NCI-H524 (cell line): ENCODE measurements around the gene DIPK1B.

Source experiments
- DNase-seq, 2 experiments: peaks; one replicate each; lab custom pipeline; 2025; lab: John Stamatoyannopoulos, UW

The DIPK1B gene

GRCh38 chr9:136711751-136712689, at the start of gene DIPK1B:
DIPK1B (plus strand) TSS chr9:136712572; CDS start chr9:136712666, 94 bp downstream.
- DNase-seq, result peak; percentile 38 to 82

- DNase-seq, result no peak
These were observed 49.5 kb upstream of the DIPK1B start, which contains the start of gene EGFL7 for GRCh38 chr9:136662656-136663581. EGFL7 (plus strand) TSS chr9:136662916; CDS start chr9:136668283, 5,367 bp downstream.

GRCh38 chr9:136664000-136664915, 48.1 kb upstream of the DIPK1B start:
- DNase-seq, result no peak

GRCh38 chr9:136665111-136665703, 47.2 kb upstream of the DIPK1B start:
- DNase-seq, result peak in 1 of 2 experiments; percentile 27

- DNase-seq, result no peak
These were observed 46.5 kb upstream of the DIPK1B start for GRCh38 chr9:136665704-136666371.

- no peak for DNase-seq
These were observed 45.8 kb upstream of the DIPK1B start for GRCh38 chr9:136666372-136667213.

- no peak for DNase-seq
These were observed 45.0 kb upstream of the DIPK1B start for GRCh38 chr9:136667214-136667939.

- no peak for DNase-seq
These were observed 44.2 kb upstream of the DIPK1B start for GRCh38 chr9:136667940-136668760.

- DNase-seq, result no peak
These were observed 43.2 kb upstream of the DIPK1B start for GRCh38 chr9:136668983-136669790.

- no peak for DNase-seq
These were observed 42.4 kb upstream of the DIPK1B start for GRCh38 chr9:136669791-136670464.

GRCh38 chr9:136670576-136671253, 41.7 kb upstream of the DIPK1B start:
- no peak for DNase-seq

- DNase-seq, result peak in 1 of 2 experiments; percentile 43
These were observed 41.1 kb upstream of the DIPK1B start for GRCh38 chr9:136671254-136671614.

- DNase-seq, result peak in 1 of 2 experiments; percentile 52
These were observed 40.5 kb upstream of the DIPK1B start for GRCh38 chr9:136671646-136672430.

GRCh38 chr9:136672431-136673087, 39.8 kb upstream of the DIPK1B start:
- no peak for DNase-seq
